Memory B cell (primary cell): Measurements from ENCODE around the gene FAM227A.
"Not testable (repeated sequence)": the region's sequence is repeated elsewhere in the genome, so short reads cannot be mapped to it uniquely, and the experiment has no call there.

Experiments
- ATAC-seq: fragments of 150-1000 bp; cut with Tn5 transposase; 2 replicates; pipeline ENCODE4 v1.10.0; 2021; ENCODE audit warnings: low read depth, mild to moderate bottlenecking, moderate library complexity
- DNase-seq, 2 donors: peaks; one replicate each; pipeline ENCODE4 v3.0.0; 2022; ENCODE audit warnings: low spot score in 2 of 2
- H3K27ac Mint-ChIP-seq: one replicate; pipeline ENCODE4 v1.8.0; 2022; ENCODE audit warnings: mild to moderate bottlenecking, moderate library complexity, mixed read lengths
- H3K27me3 Mint-ChIP-seq: one replicate; pipeline ENCODE4 v1.8.0; 2022; ENCODE audit warnings: mixed read lengths
- H3K36me3 Mint-ChIP-seq: one replicate; pipeline ENCODE4 v1.8.0; 2022; ENCODE audit warnings: mild to moderate bottlenecking, mixed read lengths
- H3K4me1 Mint-ChIP-seq: one replicate; pipeline ENCODE4 v1.8.0; 2022; ENCODE audit warnings: mixed read lengths
- H3K4me3 Mint-ChIP-seq: one replicate; pipeline ENCODE4 v1.8.0; 2022; ENCODE audit warnings: mild to moderate bottlenecking, moderate library complexity, mixed read lengths
- H3K9me3 Mint-ChIP-seq: one replicate; pipeline ENCODE4 v1.8.0; 2022; ENCODE audit warnings: mixed read lengths

Gene FAM227A

DNA sequence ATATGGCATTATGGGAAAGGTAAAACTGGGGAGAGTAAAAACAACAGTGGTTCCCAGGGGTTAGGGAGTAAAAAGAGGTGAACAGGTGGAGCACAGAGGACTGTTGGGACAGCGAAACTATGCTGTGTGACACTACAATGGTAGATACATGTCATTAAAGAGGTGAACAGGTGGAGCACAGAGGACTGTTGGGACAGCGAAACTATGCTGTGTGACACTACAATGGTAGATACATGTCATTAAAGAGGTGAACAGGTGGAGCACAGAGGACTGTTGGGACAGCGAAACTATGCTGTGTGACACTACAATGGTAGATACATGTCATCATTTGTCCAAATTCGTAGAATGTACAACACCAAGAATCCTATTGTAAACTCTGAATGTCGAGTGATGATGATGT is 11.9 kb downstream of the FAM227A start:
- not testable (repeated sequence) for DNase-seq, H3K4me1 Mint-ChIP-seq, ATAC-seq, H3K27ac Mint-ChIP-seq, H3K36me3 Mint-ChIP-seq, H3K9me3 Mint-ChIP-seq, H3K4me3 Mint-ChIP-seq
- H3K27me3 Mint-ChIP-seq = peaks cover 16% of the 10 kb centered on the region

GRCh38 chr22:38641476-38642040 is 14.6 kb downstream of the FAM227A start:
- no peak for DNase-seq
- H3K27ac Mint-ChIP-seq = no peak overlapping the region
- H3K4me3 Mint-ChIP-seq = no peak overlapping the region
- H3K4me1 Mint-ChIP-seq = no peaks in the 10 kb centered on the region
- H3K9me3 Mint-ChIP-seq = no peaks in the 10 kb centered on the region
- ATAC-seq = no peak
- H3K36me3 Mint-ChIP-seq = no peaks in the 10 kb centered on the region
- H3K27me3 Mint-ChIP-seq = peaks cover 13% of the 10 kb centered on the region

DNA sequence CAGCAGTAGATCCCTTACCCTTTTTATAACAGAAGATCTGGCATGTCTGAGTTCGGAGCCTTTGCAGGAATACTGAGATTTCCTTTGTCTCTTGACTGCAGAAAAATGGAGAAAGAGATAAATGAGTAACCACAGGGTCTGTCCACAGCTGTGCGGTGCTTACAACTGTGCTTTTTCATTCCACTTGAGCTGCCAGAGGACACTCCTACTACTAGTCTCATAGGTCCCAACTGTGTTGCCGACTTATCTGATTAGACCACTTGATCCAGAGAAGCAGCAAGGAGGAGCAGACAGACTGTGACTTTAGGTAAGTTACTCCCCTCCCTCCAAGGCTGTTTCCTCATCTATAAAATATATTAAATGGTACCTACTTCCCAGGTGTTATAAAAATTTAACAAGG is 17.5 kb downstream of the FAM227A start:
- Mint-ChIP-seq H3K36me3 (no peaks in the 10 kb centered on the region), H3K27ac (no peak overlapping the region), H3K4me3 (no peak overlapping the region), H3K9me3 (no peaks in the 10 kb centered on the region), H3K27me3 (peaks cover 13% of the 10 kb centered on the region), H3K4me1 (no peaks in the 10 kb centered on the region)
- ATAC-seq (no peak), DNase-seq (no peak)

DNA sequence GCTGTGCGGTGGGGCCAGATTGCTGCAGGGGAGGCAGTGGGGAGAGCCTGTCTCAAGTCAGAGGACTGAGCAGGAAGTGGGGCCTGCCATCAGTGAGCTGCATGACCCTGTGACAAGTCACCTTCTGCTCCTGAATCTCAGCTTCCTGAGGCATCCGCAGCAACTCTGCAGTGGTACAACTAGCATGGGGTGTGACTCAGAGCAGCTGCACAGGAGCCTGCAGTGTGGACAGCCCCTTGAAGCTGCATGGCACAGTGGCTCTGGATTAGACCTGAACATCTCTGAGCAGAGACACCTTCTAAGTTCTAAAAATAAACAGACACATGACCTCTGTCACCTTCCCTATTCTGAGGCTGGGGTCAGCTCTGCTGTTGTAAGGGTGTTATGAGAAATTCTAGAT is 18.0 kb downstream of the FAM227A start:
- no peak for DNase-seq
- no peak overlapping the region for H3K27ac Mint-ChIP-seq
- H3K4me1 Mint-ChIP-seq = no peaks in the 10 kb centered on the region
- ATAC-seq = no peak
- no peaks in the 10 kb centered on the region for H3K36me3 Mint-ChIP-seq
- no peaks in the 10 kb centered on the region for H3K9me3 Mint-ChIP-seq
- H3K27me3 Mint-ChIP-seq = peaks cover 13% of the 10 kb centered on the region
- H3K4me3 Mint-ChIP-seq = no peak overlapping the region

- Mint-ChIP-seq H3K36me3 (no peaks in the 10 kb centered on the region), H3K4me3 (no peak overlapping the region), H3K27me3 (peaks cover 9% of the 10 kb centered on the region), H3K27ac (no peak overlapping the region), H3K4me1 (no peaks in the 10 kb centered on the region), H3K9me3 (no peaks in the 10 kb centered on the region)
- no peak for DNase-seq
- ATAC-seq = no peak
These were observed 23.7 kb downstream of the FAM227A start for GRCh38 chr22:38632528-38632927.

DNA sequence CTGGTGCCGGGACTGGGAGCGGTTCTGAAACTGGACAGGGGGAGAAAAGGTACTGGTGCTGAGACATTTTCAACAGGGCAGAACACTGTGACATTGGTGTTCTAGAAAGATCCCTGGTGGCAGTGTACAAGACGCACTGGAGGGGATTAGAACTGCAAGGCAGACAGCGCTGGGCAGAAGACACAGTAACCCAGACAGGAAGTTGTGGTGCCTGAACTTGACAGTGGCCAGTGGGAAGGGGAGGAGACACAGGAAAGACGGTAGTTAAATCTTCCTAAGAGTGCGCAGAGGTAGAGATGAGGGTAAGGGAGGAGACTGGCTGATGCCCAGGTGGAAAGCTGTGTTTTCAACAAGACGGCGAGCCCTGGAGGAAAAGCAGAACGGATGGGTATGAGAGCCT is 24.5 kb downstream of the FAM227A start:
- Mint-ChIP-seq H3K27me3 (peaks cover 9% of the 10 kb centered on the region), H3K27ac (no peak overlapping the region), H3K4me1 (no peaks in the 10 kb centered on the region), H3K9me3 (no peaks in the 10 kb centered on the region), H3K4me3 (no peak overlapping the region), H3K36me3 (no peaks in the 10 kb centered on the region)
- ATAC-seq (no peak), DNase-seq (no peak)

GRCh38 chr22:38629108-38629507 is 27.1 kb downstream of the FAM227A start:
- ATAC-seq = no peak
- Mint-ChIP-seq H3K4me1 (no peaks in the 10 kb centered on the region), H3K36me3 (no peaks in the 10 kb centered on the region), H3K4me3 (no peak overlapping the region), H3K9me3 (no peaks in the 10 kb centered on the region), H3K27me3 (peaks cover 7% of the 10 kb centered on the region), H3K27ac (no peak overlapping the region)
- DNase-seq = no peak

DNA sequence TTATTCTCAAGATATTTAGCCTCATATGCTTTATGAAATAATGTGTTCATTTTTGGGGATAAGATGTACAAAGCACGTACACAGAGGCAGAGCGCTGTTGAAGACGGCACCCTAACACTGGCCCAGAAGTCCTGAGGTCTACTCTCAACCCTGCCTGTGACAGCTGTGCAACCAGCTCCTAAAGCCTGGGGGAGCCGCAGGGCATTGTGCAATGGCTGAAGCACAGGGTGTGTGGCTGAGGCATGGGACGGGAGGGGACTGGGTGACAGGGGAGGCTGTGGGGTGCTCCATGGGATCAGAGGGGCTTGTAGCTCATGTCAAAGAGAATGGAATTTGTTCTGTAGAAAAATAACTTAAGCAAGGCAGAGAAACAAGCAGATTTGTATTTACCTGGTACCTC is 27.7 kb downstream of the FAM227A start:
- Mint-ChIP-seq H3K27ac (no peak overlapping the region), H3K4me3 (no peak overlapping the region), H3K27me3 (peaks cover 11% of the 10 kb centered on the region), H3K36me3 (no peaks in the 10 kb centered on the region), H3K4me1 (no peaks in the 10 kb centered on the region), H3K9me3 (no peaks in the 10 kb centered on the region)
- ATAC-seq (no peak), DNase-seq (no peak)

DNA sequence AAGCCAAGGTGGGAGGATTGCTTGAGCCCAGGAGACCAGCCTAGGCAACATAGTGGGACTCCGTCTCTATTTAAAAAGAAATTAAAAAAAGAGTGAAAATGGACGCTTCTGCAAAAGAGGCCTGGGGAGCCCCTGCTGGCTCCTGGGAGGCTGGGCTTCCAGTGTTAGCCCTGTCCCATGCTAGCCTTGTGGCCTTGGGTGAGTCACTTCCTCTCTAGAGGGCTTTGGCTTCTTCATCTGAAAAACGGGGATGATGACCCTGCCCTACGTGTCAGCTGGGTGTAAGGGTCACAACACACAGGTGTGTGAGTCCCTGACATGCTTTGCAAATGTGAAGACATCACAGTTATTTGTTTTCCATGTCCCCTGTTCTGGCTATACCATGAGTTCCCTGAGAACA is 32.8 kb downstream of the FAM227A start:
- DNase-seq (no peak), ATAC-seq (no peak)
- peaks cover under 1% of the 10 kb centered on the region for H3K36me3 Mint-ChIP-seq
- H3K4me1 Mint-ChIP-seq = no peaks in the 10 kb centered on the region
- no peak overlapping the region for H3K27ac Mint-ChIP-seq
- H3K27me3 Mint-ChIP-seq = peaks cover 14% of the 10 kb centered on the region
- H3K9me3 Mint-ChIP-seq = peaks cover under 1% of the 10 kb centered on the region
- H3K4me3 Mint-ChIP-seq = no peak overlapping the region

DNA sequence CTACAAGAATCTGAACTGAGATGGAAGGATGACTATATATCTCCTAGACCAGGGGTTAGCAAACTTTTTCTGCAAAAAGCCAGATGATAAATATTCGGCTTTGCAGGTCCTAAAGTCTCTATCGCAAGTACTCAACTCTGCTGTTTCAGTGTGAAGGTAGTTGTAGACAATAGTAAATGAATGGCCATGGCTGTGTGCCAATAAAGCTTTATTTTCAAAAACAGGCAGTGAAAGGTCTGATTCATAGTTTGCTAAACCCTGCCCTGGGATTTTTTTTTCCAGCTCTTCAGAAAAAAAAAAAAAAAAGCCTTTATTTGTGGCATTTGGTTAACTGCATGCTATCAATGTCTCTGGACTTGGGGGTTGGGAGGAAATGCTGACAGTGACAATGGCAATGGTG is 37.5 kb downstream of the FAM227A start:
- ATAC-seq (no peak), DNase-seq (no peak)
- Mint-ChIP-seq H3K27me3 (peaks cover 29% of the 10 kb centered on the region), H3K9me3 (peaks cover 3% of the 10 kb centered on the region), H3K4me3 (no peak overlapping the region), H3K4me1 (no peaks in the 10 kb centered on the region), H3K27ac (no peak overlapping the region), H3K36me3 (peaks cover 6% of the 10 kb centered on the region)

GRCh38 chr22:38618258-38618657 is 37.9 kb downstream of the FAM227A start:
- DNase-seq (no peak), ATAC-seq (no peak)
- H3K27ac Mint-ChIP-seq = no peak overlapping the region
- H3K9me3 Mint-ChIP-seq = peaks cover 3% of the 10 kb centered on the region
- peaks cover 28% of the 10 kb centered on the region for H3K27me3 Mint-ChIP-seq
- H3K36me3 Mint-ChIP-seq = peaks cover 6% of the 10 kb centered on the region
- no peak overlapping the region for H3K4me3 Mint-ChIP-seq
- no peaks in the 10 kb centered on the region for H3K4me1 Mint-ChIP-seq

DNA sequence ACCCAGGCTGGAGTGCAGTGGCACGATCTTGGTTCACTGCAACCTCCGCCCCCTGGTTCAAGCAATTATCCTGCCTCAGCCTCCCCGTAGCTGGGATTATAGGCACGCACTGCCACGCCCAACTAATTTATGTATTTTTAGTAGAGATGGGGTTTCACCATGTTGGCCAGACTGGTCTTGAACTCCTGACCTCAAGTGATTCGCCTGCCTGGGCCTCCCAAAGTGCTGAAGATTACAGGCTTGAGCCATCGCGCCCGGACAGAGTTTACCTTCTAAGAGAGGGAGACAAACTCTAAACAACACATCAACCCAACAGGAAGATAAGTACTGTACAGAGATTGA is 41.2 kb downstream of the FAM227A start:
- H3K9me3 Mint-ChIP-seq, H3K4me1 Mint-ChIP-seq, DNase-seq, ATAC-seq, H3K36me3 Mint-ChIP-seq, H3K4me3 Mint-ChIP-seq, H3K27ac Mint-ChIP-seq: not testable (repeated sequence)
- peaks cover 27% of the 10 kb centered on the region for H3K27me3 Mint-ChIP-seq

GRCh38 chr22:38614332-38615063 is 41.7 kb downstream of the FAM227A start:
- peaks cover 23% of the 10 kb centered on the region for H3K27me3 Mint-ChIP-seq
- no peak for ATAC-seq
- no peak overlapping the region for H3K27ac Mint-ChIP-seq
- no peaks in the 10 kb centered on the region for H3K4me1 Mint-ChIP-seq
- peaks cover 6% of the 10 kb centered on the region for H3K36me3 Mint-ChIP-seq
- peaks cover 5% of the 10 kb centered on the region for H3K9me3 Mint-ChIP-seq
- no peak for DNase-seq
- H3K4me3 Mint-ChIP-seq = no peak overlapping the region

- Mint-ChIP-seq H3K4me1 (no peaks in the 10 kb centered on the region), H3K36me3 (peaks cover 6% of the 10 kb centered on the region), H3K4me3 (no peak overlapping the region), H3K27me3 (peaks cover 21% of the 10 kb centered on the region), H3K9me3 (peaks cover 5% of the 10 kb centered on the region), H3K27ac (no peak overlapping the region)
- DNase-seq = no peak
- no peak for ATAC-seq
These were observed 42.6 kb downstream of the FAM227A start for GRCh38 chr22:38613588-38613987.
